GM12878 (cell line): ENCODE data around the gene NLRC3. TPM values are rescaled to one million over a fixed set of nuclear protein-coding genes. Genes with fewer than 3 reads are reported as not detected.

Experiments
- BHLHE40 ChIP-seq, 2 experiments: fragments of 450-650 bp in 1 of 2; IDR thresholded peaks; 2 replicates each; pipeline ENCODE4 v1.6.1; 2011 to 2017; ENCODE audit warnings: low read depth in 2 of 2, borderline replicate concordance in 1 of 2, improper control_type of control experiment in 1 of 2, low read length in 1 of 2, mild to moderate bottlenecking in 1 of 2
- CBX5 ChIP-seq: sonication (generic); IDR thresholded peaks from 2 replicates; pipeline ENCODE4 v1.6.1; 2016; ENCODE audit warnings: low read depth, moderate library complexity, mild to moderate bottlenecking, inconsistent platforms
- CHD4 ChIP-seq: fragments of 200-600 bp; sonication (generic); IDR thresholded peaks from 2 replicates; pipeline ENCODE4 v1.6.1; 2016; ENCODE audit warnings: mild to moderate bottlenecking
- FOS ChIP-seq: IDR thresholded peaks from 3 replicates; pipeline ENCODE4 v1.6.1; 2011; ENCODE audit warnings: borderline replicate concordance; ENCODE audit not compliant: insufficient read length; ENCODE audit errors: extremely low read depth
- HDAC2 ChIP-seq: fragments of 200-600 bp; sonication (generic); IDR thresholded peaks from 2 replicates; pipeline ENCODE4 v1.6.1; 2017
- MTA3 ChIP-seq: IDR thresholded peaks from 2 replicates; pipeline ENCODE4 v1.6.1; 2012; ENCODE audit warnings: low read length, inconsistent platforms, borderline replicate concordance
- MXI1 ChIP-seq: fragments of 150-350 bp; IDR thresholded peaks from 2 replicates; pipeline ENCODE4 v1.6.1; 2011; ENCODE audit warnings: low read depth, mild to moderate bottlenecking, inconsistent platforms, low read length, improper control_type of control experiment
- MYC ChIP-seq: IDR thresholded peaks from 2 replicates; pipeline ENCODE4 v1.6.1; 2011; ENCODE audit warnings: mild to moderate bottlenecking, low read length, moderate library complexity, inconsistent platforms; ENCODE audit not compliant: insufficient read depth, insufficient replicate concordance, insufficient read length, severe bottlenecking
- NFXL1 ChIP-seq: fragments of 450-650 bp; IDR thresholded peaks from 2 replicates; pipeline ENCODE4 v1.6.1; 2017; ENCODE audit warnings: antibody characterized with exemption, mild to moderate bottlenecking, borderline replicate concordance
- NFYA ChIP-seq: IDR thresholded peaks from 2 replicates; pipeline ENCODE4 v1.6.1; 2011; ENCODE audit warnings: low read depth, mild to moderate bottlenecking, low read length, improper control_type of control experiment, borderline replicate concordance
- NR2F1 ChIP-seq: fragments of 450-650 bp; conservative IDR thresholded peaks from 2 replicates; pipeline ENCODE4 v1.6.1; 2017; ENCODE audit warnings: mild to moderate bottlenecking
- PML ChIP-seq: IDR thresholded peaks from 2 replicates; pipeline ENCODE4 v1.6.1; 2012; ENCODE audit warnings: low read length, inconsistent platforms
- RELA ChIP-seq: fragments of 450-650 bp; IDR thresholded peaks from 2 replicates; pipeline ENCODE4 v1.8.0; 2014; ENCODE audit warnings: borderline replicate concordance; ENCODE audit not compliant: partially characterized antibody
- RUNX3 ChIP-seq: IDR thresholded peaks from 2 replicates; pipeline ENCODE4 v1.6.1; 2012; ENCODE audit warnings: low read length, inconsistent platforms
- SIN3A ChIP-seq: IDR thresholded peaks from 2 replicates; pipeline ENCODE4 v1.6.1; 2012; ENCODE audit warnings: low read depth, low read length, improper control_type of control experiment
- SMAD1 ChIP-seq: fragments of 450-650 bp; IDR thresholded peaks from 2 replicates; pipeline ENCODE4 v1.6.1; 2018; ENCODE audit warnings: mild to moderate bottlenecking, low read depth; ENCODE audit not compliant: partially characterized antibody
- SPI1 ChIP-seq: IDR thresholded peaks from 2 replicates; pipeline ENCODE4 v1.6.1; 2011; ENCODE audit warnings: low read depth, mild to moderate bottlenecking, low read length, moderate library complexity, borderline replicate concordance; ENCODE audit not compliant: insufficient read depth
- SREBF2 ChIP-seq: IDR thresholded peaks from 2 replicates; pipeline ENCODE4 v1.6.1; 2012; ENCODE audit warnings: mild to moderate bottlenecking, low read length
- SUPT20H ChIP-seq: IDR thresholded peaks from 2 replicates; pipeline ENCODE4 v1.6.1; 2011; ENCODE audit warnings: low read depth, mild to moderate bottlenecking, low read length, moderate library complexity, borderline replicate concordance; ENCODE audit not compliant: control insufficient read depth
- TCF7 ChIP-seq: IDR thresholded peaks from 2 replicates; pipeline ENCODE4 v1.6.1; 2014; ENCODE audit warnings: antibody characterized with exemption, borderline replicate concordance
- WRNIP1 ChIP-seq: IDR thresholded peaks from 2 replicates; pipeline ENCODE4 v1.6.1; 2011; ENCODE audit warnings: low read depth, low read length, improper control_type of control experiment, borderline replicate concordance
- ZNF24 ChIP-seq: fragments of 450-650 bp; IDR thresholded peaks from 2 replicates; pipeline ENCODE4 v1.6.1; 2017; ENCODE audit warnings: antibody characterized with exemption, mild to moderate bottlenecking
- ZNF384 ChIP-seq: IDR thresholded peaks from 2 replicates; pipeline ENCODE4 v1.6.1; 2012; ENCODE audit warnings: low read depth, mild to moderate bottlenecking, low read length, improper control_type of control experiment, borderline replicate concordance
- polyA plus RNA-seq, 11 experiments: library from polyadenylated mRNA; depleted of rRNA in 4 of 11; unstranded in 6 of 11; stranded (reverse) in 5 of 11; fragments of >200 nt; fragmentation: Nextera tagmentation in 4 of 11; fragmentation: Illumina TruSeq in 1 of 11; extraction: Ambion mirVana in 4 of 11; extraction: Trizol in 1 of 11; gene quantifications; 1 replicate in 1 of 11; 2 replicates in 10 of 11; pipeline versions ENCODE4 v1.2.1 to v1.2.3, GENCODE V29; 2011 to 2016; ENCODE audit warnings: inconsistent platforms in 2 of 11, missing spikeins in 2 of 11, low read depth in 1 of 11
- total RNA-seq, 4 experiments: library from RNA; depleted of rRNA in 3 of 4; stranded (reverse); fragments of >200 nt in 3 of 4; fragmentation: Illumina TruSeq in 1 of 4; extraction: Trizol in 1 of 4; gene quantifications; 2 replicates each; pipeline versions ENCODE4 v1.2.1 to v1.2.3, GENCODE V29; 2013 to 2021
- TF ChIP-seq, protein P1 (sequence below): fragments of 450-650 bp; IDR thresholded peaks from 2 replicates; pipeline ENCODE4 v1.6.1; 2016; ENCODE audit warnings: mild to moderate bottlenecking, moderate library complexity, borderline replicate concordance
- TF ChIP-seq, protein P2 (sequence below): fragments of 450-650 bp; IDR thresholded peaks from 2 replicates; pipeline ENCODE4 v1.6.1; 2016; ENCODE audit warnings: mild to moderate bottlenecking
- TF ChIP-seq, protein P3 (sequence below): IDR thresholded peaks from 2 replicates; pipeline ENCODE4 v1.6.1; 2012; ENCODE audit warnings: low read depth, low read length, improper control_type of control experiment

Gene NLRC3
- total and polyA plus RNA-seq, 10 of the 15 experiments (the other 5 are each of a cell fraction or from before 2014, with no cell fraction given) = 2.2 to 17.8 (median 7.6) TPM

DNA sequence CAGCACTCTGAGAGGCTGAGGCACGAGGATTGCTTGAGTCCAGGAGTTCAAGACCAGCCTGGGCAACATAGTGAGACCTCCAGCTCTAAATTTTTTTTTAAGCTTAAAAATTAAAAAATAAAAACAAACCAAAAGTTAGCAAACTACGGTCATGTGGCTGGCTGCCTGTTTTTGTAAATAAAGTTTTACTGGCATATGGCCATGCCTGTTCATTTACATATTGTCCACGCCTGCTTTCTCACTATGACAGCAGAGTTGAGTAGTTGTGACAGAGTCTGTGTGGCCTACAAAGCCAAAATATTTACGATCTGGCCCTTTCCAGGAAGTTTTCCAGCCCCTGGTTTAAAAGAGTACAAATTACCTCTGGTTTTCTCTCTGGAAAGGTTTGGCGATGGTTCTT lies 30.9 kb upstream of the NLRC3 start (continued):
- TF ChIP-seq, protein P1, sequence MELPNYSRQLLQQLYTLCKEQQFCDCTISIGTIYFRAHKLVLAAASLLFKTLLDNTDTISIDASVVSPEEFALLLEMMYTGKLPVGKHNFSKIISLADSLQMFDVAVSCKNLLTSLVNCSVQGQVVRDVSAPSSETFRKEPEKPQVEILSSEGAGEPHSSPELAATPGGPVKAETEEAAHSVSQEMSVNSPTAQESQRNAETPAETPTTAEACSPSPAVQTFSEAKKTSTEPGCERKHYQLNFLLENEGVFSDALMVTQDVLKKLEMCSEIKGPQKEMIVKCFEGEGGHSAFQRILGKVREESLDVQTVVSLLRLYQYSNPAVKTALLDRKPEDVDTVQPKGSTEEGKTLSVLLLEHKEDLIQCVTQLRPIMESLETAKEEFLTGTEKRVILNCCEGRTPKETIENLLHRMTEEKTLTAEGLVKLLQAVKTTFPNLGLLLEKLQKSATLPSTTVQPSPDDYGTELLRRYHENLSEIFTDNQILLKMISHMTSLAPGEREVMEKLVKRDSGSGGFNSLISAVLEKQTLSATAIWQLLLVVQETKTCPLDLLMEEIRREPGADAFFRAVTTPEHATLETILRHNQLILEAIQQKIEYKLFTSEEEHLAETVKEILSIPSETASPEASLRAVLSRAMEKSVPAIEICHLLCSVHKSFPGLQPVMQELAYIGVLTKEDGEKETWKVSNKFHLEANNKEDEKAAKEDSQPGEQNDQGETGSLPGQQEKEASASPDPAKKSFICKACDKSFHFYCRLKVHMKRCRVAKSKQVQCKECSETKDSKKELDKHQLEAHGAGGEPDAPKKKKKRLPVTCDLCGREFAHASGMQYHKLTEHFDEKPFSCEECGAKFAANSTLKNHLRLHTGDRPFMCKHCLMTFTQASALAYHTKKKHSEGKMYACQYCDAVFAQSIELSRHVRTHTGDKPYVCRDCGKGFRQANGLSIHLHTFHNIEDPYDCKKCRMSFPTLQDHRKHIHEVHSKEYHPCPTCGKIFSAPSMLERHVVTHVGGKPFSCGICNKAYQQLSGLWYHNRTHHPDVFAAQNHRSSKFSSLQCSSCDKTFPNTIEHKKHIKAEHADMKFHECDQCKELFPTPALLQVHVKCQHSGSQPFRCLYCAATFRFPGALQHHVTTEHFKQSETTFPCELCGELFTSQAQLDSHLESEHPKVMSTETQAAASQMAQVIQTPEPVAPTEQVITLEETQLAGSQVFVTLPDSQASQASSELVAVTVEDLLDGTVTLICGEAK = peak; percentile 97
- TF ChIP-seq WRNIP1 (no peak), NFYA (no peak), PML (no peak), CBX5 (no peak), RUNX3 (peak; percentile 31; the same call in 1 of the 2 replicates), HDAC2 (no peak), MYC (no peak), NFXL1 (no peak), MTA3 (no peak), CHD4 (no peak), MXI1 (no peak), SREBF2 (no peak), BHLHE40 (IDR thresholded peaks at IDR 0.05; ENCODE audit: borderline replicate concordance in 1 of 2, low read depth in 2 of 2, low read length in 1 of 2) (no peak), SUPT20H (no peak), SPI1 (no peak), FOS (no peak), SIN3A (no peak), NR2F1 (no peak), RELA (no peak), SMAD1 (peak; percentile 26), ZNF384 (no peak), TCF7 (no peak), ZNF24 (no peak)
- TF ChIP-seq, protein P2, sequence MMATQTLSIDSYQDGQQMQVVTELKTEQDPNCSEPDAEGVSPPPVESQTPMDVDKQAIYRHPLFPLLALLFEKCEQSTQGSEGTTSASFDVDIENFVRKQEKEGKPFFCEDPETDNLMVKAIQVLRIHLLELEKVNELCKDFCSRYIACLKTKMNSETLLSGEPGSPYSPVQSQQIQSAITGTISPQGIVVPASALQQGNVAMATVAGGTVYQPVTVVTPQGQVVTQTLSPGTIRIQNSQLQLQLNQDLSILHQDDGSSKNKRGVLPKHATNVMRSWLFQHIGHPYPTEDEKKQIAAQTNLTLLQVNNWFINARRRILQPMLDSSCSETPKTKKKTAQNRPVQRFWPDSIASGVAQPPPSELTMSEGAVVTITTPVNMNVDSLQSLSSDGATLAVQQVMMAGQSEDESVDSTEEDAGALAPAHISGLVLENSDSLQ = no peak
- TF ChIP-seq, protein P3, sequence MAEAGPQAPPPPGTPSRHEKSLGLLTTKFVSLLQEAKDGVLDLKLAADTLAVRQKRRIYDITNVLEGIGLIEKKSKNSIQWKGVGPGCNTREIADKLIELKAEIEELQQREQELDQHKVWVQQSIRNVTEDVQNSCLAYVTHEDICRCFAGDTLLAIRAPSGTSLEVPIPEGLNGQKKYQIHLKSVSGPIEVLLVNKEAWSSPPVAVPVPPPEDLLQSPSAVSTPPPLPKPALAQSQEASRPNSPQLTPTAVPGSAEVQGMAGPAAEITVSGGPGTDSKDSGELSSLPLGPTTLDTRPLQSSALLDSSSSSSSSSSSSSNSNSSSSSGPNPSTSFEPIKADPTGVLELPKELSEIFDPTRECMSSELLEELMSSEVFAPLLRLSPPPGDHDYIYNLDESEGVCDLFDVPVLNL = no peak
